NCI-H82 treated with DMSO at 0.1 percent for 48 hours (cell line): ENCODE results near the gene ZNF628.
A peak's percentile ranks its signal among the peaks of the same experiment; 100 is the strongest.

ENCODE experiments used
- DNase-seq: peaks from one replicate; lab custom pipeline; 2025; ENCODE audit not compliant: unreplicated experiment; lab: John Stamatoyannopoulos, UW

ZNF628 gene

GRCh38 chr19:55527197-55528029 lies 51.0 kb downstream of the ZNF628 start:
- DNase-seq = no peak

- DNase-seq = peak; percentile 90
Measured at GRCh38 chr19:55528030-55528803, 51.8 kb downstream of the ZNF628 start.

GRCh38 chr19:55529636-55530234 lies 53.3 kb downstream of the ZNF628 start:
- DNase-seq = no peak

- DNase-seq = no peak
Measured at GRCh38 chr19:55530996-55531395, 54.6 kb downstream of the ZNF628 start.
